Left ventricle myocardium inferior (tissue), 1 donor: Measurements from ENCODE around the gene GNLY. TPM values are rescaled to one million over a fixed set of nuclear protein-coding genes. Genes with fewer than 3 reads are reported as not detected.
A peak's percentile ranks its signal among the peaks of the same experiment; 100 is the strongest.

Source experiments
- DNase-seq: peaks from one replicate; pipeline ENCODE4 v3.0.0-alpha.2; 2020
- H3K27ac ChIP-seq: fragments of 200-600 bp; replicated peaks from 2 replicates; pipeline ENCODE4 v1.8.0; 2021
- H3K27me3 ChIP-seq: fragments of 200-600 bp; 2 replicates; pipeline ENCODE4 v1.8.0; 2021; ENCODE audit warnings: low read depth
- H3K36me3 ChIP-seq: fragments of 200-600 bp; 2 replicates; pipeline ENCODE4 v1.8.0; 2021
- H3K4me1 ChIP-seq: fragments of 200-600 bp; 2 replicates; pipeline ENCODE4 v1.8.0; 2021
- H3K4me3 ChIP-seq: fragments of 200-600 bp; 2 replicates; pipeline ENCODE4 v1.8.0; 2021; ENCODE audit warnings: mild to moderate bottlenecking, moderate library complexity
- H3K9me3 ChIP-seq: fragments of 200-600 bp; replicated peaks from 2 replicates; pipeline ENCODE4 v1.8.0; 2021
- CTCF ChIP-seq: fragments of 200-600 bp; IDR thresholded peaks from 2 replicates; pipeline ENCODE4 v1.8.0; 2021; ENCODE audit warnings: antibody characterized with exemption, mild to moderate bottlenecking, borderline replicate concordance
- intact Hi-C: fragments of 100-400 bp; cut with micrococcal nuclease; formaldehyde crosslinking; loops from one replicate; pipeline ENCODE4 v1.11.0; 2022
- total RNA-seq: library from RNA; stranded (reverse); fragmentation: NEBNext Ultra II Directional; extraction: Animal tissue kit (Norgen Biotek cat#: 25700); gene quantifications from one replicate; pipeline ENCODE4 v1.2.1, GENCODE V29; 2021
- donor health status: DM: no; HTN: yes; CAD: no; lungs with severe emphysema.

GNLY gene
- total RNA-seq, 1 donor from 2014 or later = 1.5 TPM

DNA sequence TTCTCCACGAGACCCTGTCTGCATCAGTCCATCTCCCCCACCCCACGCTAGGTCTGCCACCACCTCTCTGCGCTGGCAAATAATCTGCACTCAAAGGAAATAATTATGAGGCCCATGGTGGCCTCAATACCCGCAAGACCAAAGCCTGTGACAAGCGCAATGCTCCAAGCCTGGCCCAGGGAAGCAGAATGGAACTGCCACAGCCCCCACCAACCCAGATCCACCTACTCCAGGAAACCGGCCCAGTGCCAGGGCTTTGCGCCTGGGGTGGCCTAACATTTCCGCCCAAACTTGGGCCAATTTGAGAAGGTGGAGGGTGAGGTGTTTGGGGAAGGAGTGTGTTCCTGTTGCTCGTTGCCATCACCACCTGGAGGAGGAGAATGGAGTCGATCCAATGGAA is 33.6 kb downstream of the GNLY start:
- Histone ChIP-seq H3K9me3 (no peaks in the 10 kb centered on the region), H3K36me3 (no peaks in the 10 kb centered on the region), H3K4me3 (no peak overlapping the region), H3K27me3 (no peaks in the 10 kb centered on the region), H3K27ac (peak overlapping the region; percentile 67), H3K4me1 (peaks cover 38% of the 10 kb centered on the region)
- TF ChIP-seq CTCF = no peak
- DNase-seq = no peak
- intact Hi-C loops = loop anchor here (2.0 kb wide), 1 partner anchor 87 kb away; no protein-coding TSS in a partner anchor

DNA sequence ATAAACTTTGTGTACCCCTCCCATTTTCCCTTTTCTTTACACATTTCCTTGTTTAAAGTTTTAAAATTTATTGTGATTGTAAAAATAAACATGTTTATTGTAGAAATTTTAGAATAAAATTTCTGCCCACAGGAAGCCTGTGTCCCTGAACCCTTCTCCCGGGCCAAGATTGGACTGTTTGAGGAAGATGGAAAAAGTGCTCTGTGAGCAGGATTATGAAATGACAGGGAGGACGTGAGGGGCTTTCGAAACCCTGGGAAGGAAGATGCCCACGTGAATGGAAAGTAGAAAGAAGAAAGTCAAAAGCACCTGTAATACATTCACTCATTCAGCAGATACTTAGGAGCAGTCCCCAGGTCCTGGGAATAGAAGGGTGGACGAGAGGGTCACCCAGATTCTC is 34.2 kb downstream of the GNLY start:
- Histone ChIP-seq H3K27me3 (no peaks in the 10 kb centered on the region), H3K4me3 (no peak overlapping the region), H3K9me3 (no peaks in the 10 kb centered on the region), H3K27ac (peak overlapping the region; percentile 67), H3K4me1 (peaks cover 44% of the 10 kb centered on the region), H3K36me3 (no peaks in the 10 kb centered on the region)
- no peak for DNase-seq
- no peak for TF ChIP-seq CTCF
- intact Hi-C loops = loop anchor here (2.0 kb wide), 1 partner anchor 86 kb away; no protein-coding TSS in a partner anchor

DNA sequence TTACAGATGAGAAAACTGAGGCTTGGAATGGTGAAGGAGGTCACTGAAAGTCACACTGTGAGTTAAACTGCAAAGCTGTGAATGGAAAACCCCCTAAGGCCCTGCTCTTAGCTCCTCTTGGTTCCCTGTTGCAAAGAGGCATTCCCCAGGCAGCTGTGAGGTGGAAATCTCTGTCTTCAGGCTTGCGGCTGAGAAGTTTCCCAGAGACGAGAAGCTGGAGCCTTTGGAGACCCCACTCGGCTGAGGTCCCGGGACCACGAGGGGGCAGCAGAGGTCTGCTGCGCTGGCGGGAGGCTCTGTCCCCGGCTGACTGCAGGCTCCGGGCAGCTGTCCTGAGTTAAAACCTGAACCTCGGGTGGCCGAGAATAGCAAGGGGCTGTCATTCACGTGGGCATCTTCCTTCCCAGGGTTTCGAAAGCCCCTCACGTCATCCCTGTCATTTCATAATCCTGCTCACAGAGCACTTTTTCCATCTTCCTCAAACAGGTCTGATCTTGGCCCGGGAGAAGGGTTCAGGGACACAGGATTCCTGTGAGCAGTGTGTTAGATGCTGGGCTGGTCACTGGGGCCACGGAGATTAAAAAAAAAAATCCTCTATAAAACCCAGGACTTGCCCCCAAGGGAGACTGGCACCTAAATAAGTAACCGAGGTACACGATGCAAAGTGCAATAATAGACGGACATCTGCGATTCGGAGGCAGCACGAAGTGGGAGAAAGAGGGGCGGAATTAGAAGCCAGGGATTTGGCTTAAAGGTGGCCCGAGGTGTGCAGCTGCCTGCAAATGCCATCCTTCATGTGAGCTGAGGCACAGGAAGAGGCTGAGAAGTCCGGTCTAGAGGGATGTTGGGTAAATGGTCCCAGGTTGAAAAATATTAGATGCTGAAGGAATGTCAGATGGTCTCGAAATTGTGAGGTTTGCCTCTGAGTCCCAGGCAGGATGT is 35.0 kb downstream of the GNLY start:
- Histone ChIP-seq H3K4me1 (peaks cover 52% of the 10 kb centered on the region), H3K4me3 (no peak overlapping the region), H3K27ac (peak overlapping the region; percentile 67), H3K27me3 (no peaks in the 10 kb centered on the region), H3K9me3 (no peaks in the 10 kb centered on the region), H3K36me3 (no peaks in the 10 kb centered on the region)
- intact Hi-C loops = loop anchor here (2.0 kb wide), 1 partner anchor 86 kb away; no protein-coding TSS in a partner anchor
- peak; percentile 91 for DNase-seq
- peak; percentile 100 for TF ChIP-seq CTCF

GRCh38 chr2:85729825-85730510 is 35.8 kb downstream of the GNLY start:
- TF ChIP-seq CTCF = no peak
- Histone ChIP-seq H3K36me3 (no peaks in the 10 kb centered on the region), H3K27me3 (no peaks in the 10 kb centered on the region), H3K27ac (peak overlapping the region; percentile 67), H3K4me3 (no peak overlapping the region), H3K9me3 (no peaks in the 10 kb centered on the region), H3K4me1 (peaks cover 51% of the 10 kb centered on the region)
- no peak for DNase-seq
- intact Hi-C loops = loop anchor here (2.0 kb wide), 1 partner anchor 85 kb away; no protein-coding TSS in a partner anchor

- intact Hi-C loops = no loop called here
- Histone ChIP-seq H3K36me3 (no peaks in the 10 kb centered on the region), H3K4me3 (no peak overlapping the region), H3K9me3 (no peaks in the 10 kb centered on the region), H3K27me3 (no peaks in the 10 kb centered on the region), H3K4me1 (peaks cover 56% of the 10 kb centered on the region), H3K27ac (no peak overlapping the region)
- DNase-seq = no peak
- no peak for TF ChIP-seq CTCF
Measured at GRCh38 chr2:85730686-85731230, 36.6 kb downstream of the GNLY start.
